NCI-H526 treated with DMSO at 0.1 percent for 48 hours (cell line): ENCODE results near the gene FBXW11.

Experiments used
- DNase-seq: peaks from one replicate; lab custom pipeline; 2025; lab: John Stamatoyannopoulos, UW

The FBXW11 gene

DNA sequence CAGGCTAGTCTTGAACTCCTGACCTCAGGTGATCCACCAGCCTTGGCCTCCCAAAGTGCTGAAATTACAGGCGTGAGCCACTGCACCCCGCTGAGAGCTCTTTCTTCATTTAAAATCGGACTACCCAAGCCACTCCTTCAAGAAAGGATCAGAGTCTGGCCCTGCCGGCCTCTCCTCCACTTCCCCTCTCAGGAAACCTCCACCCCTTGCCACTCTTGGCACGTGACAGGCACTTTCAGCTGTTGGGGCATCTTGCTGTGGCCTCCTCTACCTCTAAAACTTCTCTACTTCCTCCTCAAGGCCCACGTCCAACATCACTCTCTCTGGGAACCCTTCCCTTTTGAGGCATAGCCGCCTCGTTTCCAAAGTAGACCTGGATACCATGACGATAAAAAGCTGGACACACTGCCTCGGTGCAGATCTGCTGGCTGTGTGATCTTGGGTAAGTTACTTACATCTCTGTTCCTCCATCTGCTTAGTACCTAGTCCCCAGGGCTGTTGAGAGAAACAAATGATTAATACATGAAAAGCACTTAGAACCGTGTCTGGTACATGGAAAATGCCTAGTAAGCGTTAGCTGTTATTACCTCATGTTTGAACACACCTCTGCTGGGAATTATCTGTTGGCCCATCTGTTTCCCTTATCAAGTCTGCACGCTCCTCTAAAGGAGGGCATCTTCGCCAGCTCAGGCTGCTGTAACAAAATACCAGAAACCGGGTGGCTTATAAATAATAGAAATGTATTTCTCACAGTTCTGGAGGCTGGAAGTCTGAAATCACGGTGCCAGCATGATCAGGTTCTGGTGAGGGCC is 165.5 kb downstream of the FBXW11 start:
- DNase-seq = no peak

DNA sequence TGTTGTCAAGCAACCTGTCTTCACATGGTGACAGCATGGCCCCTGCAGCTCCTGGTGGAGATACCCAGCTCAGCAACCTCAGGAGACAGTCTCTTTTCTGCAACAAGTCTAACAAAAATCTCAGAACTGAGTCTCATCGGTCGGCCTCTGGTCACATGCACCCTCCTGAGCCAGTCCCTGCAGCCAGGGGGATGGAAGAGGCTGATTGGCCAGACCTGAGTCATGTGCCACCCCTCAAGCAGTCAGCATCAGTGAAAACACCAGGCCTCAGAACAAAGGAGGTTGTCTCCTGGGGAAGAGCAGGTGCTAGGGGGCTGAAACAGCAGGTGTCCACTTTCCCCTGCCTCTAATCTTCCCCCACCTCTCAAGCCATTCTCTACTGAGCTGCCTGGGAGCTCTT is 166.4 kb downstream of the FBXW11 start:
- DNase-seq = no peak

DNA sequence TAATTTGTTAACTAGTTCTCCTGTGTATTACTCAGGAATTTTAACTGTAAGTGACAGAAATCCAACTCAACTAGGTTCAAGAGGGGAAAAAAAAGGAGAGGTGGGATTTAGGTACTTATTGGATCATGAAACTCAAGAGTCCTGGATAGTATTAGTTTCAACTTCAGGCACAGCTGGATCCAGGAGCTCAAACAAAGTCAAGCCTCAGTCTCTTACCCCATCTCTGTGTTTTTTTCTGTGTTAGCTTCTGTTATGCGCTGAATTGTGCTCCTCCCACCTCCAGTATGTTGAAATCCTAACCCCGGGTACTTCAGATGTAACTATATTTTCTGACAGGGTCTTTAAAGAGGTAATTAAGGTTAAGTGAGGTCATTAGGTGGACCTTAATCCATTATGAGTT is 167.3 kb downstream of the FBXW11 start:
- no peak for DNase-seq

DNA sequence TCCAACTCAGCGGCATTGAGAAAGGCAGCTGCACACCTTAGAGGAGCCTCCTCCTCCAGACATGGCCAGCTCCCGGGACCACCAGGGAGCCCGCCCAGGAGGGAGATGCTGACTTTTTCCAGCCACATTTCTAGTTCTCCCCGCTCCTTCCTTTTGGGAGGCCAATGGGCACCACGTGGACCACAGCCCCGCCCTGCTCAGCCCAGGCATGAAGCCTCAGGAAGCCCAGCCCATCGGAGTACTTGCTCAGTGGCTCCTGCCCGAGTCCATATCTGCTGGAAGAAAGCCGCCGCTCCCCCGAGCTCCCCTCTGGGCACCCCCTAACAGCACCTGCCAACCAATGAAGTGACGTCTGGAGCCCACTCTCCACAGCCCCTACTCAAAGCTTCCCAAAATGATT is 168.4 kb downstream of the FBXW11 start:
- no peak for DNase-seq

DNA sequence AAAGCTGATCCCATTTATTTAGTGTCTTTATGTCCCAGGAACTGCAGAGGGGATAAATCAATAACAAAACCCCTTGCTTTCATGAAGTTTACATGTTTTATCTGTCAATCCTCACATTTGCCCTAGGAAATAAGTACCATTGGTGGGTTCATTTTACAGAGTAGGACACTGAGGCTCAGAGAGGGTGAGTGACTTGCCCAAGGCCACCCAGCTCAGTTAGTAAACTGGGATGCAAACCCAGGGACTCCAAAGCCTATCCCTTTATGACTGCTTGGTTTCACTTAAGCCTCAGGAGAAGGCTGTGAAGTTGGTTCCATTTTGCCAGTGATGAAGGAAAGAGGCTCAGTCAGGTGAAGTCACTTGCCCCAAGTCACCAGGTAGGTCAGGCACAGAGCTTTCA is 168.9 kb downstream of the FBXW11 start:
- DNase-seq = no peak

DNA sequence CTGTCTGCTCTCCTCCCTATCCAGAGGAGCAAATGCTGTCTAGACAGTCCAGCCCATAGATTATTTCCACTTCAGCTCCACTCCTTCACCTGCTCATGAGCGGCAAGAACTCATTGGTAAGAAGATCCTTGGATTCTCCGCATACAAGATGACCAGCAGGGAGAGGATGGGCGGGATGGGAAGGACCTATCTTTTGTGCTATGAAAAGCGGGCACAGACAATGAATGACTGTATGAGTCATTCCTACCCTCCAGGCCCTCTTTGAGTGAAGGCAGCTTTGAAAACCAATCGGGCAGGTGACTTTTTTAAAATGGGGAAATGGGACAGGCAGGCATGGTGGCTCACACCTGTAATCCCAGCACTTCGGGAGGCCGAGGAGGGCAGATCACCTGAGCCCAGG is 171.4 kb downstream of the FBXW11 start:
- no peak for DNase-seq

DNA sequence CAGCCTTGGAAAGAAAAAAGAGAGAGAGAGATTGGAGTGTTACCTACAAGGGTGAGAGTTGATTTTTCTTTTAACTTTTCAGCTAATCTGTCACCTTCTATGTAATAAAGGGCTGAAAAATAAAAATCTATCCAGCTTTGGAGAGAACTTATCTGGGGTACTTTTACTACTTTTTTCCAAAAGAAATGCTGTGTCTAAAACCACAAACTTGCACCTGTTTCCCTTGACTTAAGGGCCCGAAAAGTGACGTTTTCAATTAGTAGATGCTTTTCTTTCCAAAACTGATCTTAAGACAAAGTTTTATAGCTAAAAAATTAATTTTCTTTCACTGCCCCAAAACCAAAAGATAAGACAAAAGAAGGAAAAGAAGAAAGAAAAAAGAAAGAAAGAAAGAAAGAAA is 172.0 kb downstream of the FBXW11 start:
- no peak for DNase-seq

DNA sequence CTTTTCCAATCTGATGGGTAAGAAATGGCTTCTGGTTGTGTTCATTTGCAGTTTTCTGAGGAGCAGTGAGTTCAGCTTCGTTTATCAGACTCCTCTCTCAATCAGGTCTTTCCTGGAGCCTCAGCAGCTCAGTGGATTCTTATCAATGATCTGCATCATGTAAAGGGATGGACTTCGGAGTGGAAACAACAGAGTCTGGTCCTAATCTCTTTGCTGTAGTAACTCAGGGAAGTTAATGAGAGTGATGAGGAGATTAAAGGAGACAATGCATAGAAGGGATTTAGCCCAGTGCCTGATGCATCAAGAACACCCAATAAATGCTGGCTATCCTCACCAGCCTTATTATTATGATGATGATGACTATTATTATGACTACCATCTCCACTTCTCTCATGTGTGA is 173.7 kb downstream of the FBXW11 start:
- DNase-seq = no peak

DNA sequence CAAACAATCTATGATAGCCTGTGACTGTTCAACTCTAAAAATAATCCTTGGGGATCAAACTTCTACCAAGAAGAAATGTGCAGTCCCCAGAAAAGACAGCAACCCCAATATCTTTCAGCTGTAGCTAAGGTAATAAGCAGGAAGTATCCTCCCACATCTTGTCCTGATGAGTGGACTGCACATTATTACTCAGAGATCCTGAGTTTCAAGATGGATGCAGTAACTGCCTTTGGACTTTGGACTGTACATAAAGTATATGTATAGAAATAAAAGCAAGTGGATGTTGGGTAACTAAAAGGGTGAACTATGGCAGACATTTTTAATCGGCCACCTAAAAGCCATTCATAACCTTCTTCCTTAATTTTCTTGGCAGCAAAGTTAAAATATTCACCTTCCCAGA is 175.8 kb downstream of the FBXW11 start:
- DNase-seq = no peak

DNA sequence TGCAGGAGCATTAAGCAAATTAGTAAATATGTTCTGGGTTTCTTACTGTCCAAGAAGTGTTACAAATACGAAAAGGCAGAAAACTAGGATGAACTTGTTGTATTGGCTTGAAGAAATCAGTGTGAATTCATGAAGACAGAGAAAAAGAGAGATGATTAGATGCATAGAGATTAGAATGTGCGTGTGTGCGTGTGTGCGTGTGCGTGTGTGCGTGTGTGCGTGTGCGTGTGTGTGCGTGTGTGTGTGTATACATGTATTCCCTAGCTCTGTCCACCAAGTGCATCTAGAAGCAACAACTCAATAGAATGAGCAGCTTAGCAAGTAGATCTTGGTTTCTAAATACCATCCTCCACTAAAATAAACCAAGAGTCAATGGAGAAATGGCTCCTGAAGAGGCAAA is 179.3 kb downstream of the FBXW11 start:
- no peak for DNase-seq

DNA sequence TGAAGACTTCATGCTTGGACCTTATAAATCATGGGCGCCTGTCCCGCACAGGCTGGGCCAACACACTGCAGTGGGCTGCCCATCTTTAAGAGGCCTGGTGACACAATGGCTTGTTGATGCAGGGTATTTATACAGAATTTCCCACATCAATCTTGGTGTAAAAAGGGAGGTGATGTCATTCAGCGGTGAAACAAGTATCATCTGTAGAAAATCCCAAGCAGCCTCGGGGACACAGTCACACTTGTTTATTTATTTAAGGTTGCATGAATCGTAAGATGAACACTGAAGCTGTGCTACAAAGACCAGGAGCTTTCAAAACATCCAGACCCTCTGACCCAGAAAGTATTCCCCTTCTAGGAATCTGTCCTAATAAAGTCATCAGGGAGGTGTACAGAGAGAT is 180.3 kb downstream of the FBXW11 start:
- no peak for DNase-seq

DNA sequence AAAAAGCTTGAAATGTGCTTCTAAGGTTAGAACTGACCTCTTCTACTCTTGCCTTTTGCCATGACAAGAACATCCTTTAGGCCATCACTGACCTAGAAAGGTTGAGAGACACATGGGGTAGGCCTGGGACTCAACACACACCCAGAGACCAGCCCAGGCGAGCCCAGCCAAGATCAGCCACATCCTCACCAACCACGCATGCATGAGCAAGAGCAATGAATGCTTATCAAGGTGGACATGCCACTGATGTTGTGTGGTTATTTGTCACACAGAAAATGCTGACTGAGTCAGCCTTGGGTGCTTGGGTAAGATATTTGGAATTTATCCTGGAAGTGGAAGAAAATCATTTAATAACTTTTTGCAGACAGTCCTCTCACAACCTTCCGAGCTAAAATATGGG is 181.4 kb downstream of the FBXW11 start:
- DNase-seq = no peak

DNA sequence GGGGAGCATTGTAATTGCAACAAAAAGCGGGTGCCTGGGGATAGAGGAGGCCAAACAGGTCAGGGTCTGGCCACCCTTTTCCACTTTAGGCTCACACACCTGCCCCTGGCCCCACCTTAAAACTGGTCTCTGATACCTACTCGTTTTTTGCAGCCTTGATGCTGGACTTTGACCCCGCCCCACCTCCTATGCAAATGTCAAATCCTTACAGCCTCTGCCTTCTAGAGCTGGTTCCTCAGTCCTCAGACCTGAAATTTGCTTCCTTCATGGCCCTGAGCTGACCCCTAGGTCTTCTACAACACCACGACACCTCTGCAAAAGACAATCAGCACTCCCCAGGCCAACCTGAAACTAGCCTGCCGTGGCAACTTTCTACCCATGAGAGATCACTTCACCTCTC is 183.2 kb downstream of the FBXW11 start:
- DNase-seq = peak; percentile 19

DNA sequence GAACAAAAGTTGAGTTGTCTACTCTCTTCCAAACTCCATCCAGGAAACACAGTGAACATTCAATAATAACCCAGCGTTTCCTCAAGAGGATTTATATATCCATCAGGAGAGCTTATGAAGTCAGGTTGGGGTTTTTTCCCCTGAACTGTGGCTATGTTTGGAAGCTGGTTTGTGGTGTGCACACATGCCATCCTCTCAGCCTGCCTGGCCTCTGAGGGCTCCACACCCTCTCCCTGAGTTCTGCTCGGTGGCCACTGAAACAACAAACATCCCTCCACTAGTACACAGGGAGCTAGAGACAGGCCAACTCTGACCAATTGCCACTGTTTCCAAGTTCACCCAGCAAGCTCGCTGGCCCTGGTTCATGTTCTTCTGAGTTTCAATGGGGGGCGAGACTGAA is 185.2 kb downstream of the FBXW11 start:
- DNase-seq = no peak

DNA sequence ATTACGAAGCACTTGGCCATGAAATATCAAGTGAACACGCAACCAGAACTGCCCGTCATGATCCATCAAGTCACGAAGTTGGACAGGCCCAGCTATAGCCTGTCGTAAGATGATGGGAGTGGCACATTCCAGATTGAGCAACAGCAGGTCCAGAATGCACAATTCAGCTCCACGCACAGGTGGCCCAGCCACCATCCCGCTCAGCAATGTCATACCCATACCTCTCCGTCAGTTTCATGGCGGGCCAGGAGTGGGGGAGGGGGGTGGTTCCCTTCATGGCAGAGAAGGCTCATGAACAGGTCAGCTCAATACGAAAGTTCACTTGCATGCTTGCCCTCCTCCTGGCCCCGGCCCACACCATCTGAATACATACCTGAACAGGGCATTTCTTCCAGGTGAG is 185.9 kb downstream of the FBXW11 start:
- no peak for DNase-seq

DNA sequence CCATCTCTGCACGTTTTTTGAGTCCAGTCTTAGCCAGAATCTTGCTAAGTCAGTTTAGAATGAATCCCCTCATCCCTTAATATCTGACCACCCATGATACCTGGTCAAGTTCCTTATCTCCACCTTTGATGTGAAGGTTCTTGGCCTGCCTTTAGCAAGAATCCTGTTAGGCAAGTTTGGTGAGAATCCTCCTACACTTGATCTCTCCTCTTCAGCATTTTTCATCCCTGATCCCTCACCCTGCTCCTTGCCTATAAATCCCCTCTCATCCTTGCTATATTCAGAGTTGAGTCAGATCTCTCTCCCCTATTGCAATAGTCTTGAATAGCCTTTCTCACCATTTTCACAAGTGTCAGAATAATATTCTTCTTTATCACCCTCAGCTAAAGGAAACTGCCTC is 189.8 kb downstream of the FBXW11 start:
- no peak for DNase-seq

DNA sequence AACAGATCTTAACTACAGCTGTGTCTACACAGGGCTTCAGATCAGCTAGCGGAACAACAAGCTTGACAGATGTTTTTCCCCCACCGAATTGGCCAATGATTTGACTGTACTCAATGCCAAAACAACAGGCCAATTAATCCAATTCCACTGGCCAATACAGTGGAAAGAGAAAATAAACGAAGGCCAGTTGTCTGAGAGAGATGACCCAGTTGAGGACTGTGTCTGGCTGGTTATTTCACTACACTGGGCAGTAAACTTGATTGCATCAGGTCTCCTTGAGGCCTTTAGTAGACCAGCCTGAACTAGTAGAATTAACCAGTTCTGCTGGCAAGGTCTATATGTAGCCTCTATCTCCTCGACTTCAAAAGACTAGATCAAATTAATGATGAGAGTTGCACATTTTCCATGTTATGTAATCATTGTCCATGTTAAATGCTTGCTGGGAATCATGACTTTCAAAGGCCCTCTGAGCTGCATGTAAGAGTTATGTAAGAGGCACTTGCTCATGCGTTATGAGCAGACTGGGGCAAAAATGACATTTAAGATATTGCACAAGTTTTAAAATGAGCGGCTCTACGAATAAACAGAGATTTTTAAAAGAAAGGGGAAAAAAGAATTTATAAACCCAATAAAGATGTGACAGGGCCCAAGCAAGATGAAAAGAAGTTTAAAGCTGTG is 192.5 kb downstream of the FBXW11 start:
- no peak for DNase-seq

DNA sequence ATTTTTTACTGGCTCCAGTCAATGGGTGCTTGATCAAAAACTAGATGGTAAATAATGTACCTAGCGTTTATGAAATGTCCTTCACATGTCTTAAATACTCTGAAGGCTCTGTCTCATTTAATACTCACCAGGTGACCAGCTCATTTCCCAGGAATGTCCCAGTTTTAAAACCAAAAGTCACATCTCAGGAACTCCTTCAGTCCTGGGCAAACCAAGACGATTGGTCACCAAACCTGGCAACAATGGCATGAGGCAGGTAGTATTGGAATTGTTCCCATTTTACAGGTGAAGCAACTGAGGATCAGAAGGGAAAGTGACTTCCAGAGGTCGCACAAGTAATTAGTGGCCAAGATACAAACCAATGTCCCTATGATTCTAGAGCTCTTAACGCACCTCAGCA is 193.2 kb downstream of the FBXW11 start:
- DNase-seq = no peak
